GM19455 (cell line): ENCODE results near the gene USP32.
"Not testable (repeated sequence)": the region's sequence is repeated elsewhere in the genome, so short reads cannot be mapped to it uniquely, and the experiment has no call there.

Experiments
- ATAC-seq: cut with Tn5 transposase; IDR thresholded peaks from one replicate; pipeline ENCODE4 v1.9.1; 2021; ENCODE audit not compliant: unreplicated experiment

Gene USP32

DNA sequence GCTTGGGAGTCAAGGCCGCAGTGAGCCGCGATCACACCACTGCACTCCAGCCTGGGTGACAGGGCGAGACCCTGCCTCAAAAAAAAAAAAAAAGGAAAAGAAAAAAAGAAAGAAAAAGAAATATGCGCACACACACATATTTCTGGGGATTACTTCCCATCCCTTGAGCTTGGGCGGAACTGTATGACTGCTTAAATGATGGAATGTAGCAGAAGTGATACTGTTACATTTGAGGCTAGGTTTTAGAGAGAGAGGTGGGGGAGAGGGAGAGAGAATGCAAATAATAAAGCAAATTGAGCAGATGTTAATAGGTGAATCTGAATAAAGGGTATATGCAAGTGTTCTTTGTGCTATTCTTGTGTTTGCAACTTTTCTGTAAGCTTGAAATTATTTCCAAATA lies 12.0 kb upstream of the USP32 start:
- no peak for ATAC-seq

DNA sequence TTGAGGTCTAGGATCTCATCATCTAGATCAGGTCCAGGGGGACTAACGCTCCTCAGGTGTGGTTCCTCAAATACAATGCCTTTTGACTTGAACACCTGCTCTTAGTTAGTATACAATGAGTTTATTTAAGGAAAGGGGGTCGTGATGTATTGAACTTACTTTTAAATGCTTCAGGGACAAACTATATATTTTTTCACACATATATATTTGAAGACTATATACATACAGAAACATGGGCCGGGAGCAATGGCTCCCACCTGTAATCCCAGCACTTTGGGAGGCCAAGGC lies 11.5 kb upstream of the USP32 start:
- no peak for ATAC-seq

DNA sequence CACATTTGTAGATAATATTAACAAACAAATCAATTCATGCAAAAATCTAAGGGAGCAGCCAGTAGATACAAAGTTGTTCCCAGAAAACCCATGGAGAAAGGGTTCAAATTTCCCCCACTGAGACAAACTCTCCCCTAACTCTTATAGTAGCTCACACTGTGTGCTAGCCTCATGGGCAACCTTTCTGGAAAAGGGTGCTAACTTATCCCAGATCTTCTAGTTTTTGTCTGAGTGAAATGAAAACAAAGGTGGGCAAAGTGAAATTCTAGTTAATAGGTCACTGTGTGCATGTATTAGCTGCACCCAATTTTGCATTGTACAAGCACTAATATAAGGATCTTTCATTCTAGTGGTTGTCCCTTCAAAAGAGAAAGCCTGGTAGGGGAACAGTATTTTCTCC lies 9.9 kb upstream of the USP32 start:
- ATAC-seq, result no peak

DNA sequence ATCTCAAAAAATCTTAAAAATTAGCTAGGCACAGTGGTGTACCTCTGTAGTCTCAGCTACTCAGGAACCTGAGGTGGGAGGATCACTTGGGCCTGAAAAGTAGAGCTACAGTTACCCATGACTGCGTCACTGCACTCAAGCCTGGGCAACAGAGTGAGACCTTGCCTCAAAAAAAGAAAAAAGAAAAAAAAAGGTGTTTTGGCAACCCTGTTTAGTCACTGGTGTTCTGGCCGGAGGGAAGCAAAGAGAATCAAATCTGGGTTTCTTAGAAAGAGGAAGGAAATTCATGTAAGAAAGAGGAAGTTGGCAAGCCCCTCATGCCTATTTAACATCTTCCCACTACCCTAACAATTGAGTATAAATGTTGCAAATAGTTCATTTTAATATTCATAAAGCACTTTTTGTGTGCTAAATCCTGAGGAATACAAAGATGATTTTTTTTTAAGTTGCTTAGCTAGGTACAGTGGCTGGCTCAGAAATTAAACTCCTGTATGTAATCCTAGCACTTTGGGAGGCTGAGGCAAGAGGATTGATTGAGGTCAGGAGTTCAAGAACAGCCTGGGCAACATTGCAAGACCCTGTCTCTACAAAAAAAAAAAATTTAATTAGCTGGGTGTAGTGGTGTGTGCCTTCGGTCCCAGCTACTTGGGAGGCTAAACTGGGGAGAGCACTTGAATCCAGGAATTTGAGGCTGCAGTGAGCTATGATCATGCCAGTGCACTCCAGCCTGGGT lies 6.5 kb upstream of the USP32 start:
- ATAC-seq, result no peak

DNA sequence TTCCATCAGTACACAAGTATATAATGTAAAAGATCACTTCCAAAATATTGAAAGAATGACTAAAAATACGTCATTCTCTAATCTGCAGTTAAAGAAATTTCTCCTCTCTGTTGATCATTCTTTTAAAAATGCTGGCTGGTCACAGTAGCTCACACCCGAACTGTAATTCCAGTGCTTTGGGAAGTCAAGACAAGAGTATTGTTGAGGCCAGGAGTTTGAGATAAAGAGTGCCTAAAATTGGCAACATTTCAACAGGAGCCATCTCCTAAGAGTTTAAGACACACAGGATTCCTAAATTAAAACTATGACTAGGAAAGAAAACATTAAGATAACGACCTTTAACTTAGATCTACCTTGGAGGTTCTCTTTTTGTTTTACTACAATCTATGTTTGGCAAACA lies 4.5 kb upstream of the USP32 start:
- no peak for ATAC-seq

DNA sequence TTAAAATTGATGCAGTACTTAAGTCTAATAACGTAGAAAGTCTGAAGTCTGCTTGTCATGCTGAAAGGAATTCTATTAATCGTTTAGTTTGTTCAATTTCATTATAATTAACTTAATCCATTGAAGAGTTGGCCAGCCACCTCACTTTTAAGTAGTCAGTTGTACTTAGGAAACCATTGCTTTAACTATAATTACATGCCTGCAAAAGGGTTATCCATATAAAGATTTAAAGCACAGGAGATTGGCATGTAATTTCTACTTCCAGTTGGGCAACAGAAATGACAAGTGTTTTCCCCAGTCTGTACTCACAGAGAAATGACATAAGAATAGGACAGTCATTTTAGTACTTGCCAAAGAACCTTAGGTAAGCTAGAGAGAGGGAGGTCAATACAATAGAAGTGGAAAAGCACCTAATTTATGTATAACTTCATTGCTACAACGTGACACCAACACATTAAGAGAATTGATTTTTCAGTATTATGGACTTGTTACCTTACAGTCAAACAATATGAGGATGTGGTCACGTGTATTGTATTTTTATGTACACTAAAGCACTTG lies 3.7 kb upstream of the USP32 start:
- ATAC-seq, result no peak

DNA sequence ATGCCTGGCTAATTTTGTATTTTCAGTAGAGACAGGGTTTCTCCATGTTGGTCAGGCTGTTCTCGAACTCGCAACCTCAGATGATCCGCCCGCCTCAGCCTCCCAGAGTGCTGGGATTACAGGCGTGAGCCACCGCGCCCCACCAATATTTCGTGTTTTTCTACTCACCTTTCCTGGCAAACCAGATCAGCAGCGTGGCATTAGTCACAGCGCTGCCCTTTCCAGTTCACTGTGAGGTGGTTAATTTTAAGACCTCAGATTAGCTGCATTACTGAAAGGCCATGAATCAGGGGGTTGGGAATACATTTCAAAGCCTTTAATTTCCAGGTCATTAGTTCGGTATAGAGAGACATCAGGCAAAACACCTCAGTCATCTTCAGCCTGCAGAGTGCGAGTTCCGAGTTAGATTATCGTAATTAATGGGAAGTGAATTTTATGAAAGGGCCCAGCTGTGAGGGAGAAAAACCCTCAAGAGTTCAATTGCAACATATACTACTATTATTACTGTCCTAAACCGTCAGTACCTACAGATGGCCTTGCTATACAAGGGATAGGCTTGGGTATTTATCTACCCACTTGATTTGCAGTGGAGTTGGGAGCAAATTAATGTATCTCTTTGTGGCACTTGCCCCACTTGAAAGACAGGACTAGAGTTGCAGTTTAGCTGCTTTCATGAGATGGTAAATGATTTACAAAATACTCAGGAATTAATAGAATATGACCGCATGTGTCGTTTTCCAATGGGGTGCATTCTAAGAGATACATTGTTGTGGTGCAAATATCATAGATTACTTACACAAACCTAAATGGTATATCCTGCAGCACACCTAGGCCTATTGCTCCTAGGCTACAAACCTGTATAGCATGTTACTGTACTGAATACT lies 2.1 kb upstream of the USP32 start:
- no peak for ATAC-seq

DNA sequence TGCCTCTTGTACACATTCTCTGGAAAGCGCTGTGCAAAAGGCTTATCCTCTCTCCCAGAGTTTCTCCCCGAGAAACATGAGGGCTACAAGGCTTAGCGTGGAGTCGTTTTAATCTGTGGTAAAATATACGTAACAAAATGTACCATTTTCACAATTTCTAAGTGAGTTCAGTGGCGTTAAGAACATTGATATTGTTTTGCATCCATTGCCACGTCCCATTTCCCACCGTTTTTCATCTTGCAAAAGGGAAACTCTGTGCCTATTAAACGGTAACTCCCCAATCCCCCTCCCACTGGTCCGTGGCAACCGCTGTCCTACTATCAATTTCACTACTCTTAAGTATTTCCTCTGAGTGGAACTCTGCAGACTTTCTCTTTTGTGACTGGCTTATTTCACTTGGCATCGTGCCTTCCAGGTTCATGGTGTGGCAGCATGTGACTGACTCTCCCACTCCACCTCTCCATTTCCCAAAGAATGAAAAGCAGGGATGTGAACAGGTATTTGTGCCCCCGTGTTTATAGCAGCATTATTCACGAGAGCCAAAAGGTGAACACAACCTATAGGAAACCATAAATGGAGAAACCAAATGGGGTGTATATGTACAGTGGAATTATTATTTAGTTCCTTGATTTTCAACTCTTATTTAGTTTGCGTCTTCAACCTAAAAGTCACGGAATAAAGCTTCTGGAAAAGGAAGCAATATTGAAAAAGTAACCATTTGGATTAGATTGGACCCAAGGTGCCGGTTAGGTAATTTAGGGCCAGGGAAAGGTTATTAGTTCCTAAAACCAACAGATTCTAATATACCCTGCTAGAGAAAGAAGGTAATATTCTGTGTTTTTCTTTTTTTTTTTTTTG lies 1.1 kb upstream of the USP32 start:
- peak; percentile 2 for ATAC-seq

DNA sequence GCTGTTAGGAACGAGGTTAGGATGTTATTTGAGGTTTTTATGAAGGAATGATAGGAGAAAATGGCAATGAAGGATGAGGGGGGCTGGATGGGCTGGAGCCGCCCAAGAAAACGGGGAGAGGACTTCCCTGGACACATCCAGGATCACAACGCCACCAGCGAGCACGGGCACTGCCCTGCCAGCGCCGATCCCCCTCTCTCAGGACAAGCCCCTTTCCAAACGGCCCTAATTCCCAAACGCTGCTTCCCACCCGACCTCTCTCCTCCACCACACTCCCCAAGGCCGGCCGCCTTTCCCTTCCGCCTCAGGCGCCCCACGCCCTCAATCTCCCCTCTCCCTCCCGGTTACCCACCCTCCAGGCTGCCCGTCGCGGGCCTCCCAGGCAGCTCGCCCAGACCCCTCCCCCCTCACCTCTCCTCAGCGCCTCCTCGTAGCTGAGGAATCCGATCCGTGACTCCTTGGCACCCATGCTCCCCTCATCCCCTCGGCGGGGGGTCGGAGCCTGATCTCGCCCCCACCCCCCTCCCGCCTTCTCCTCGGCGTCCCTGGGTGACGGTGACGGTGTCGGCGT lies 377 bp downstream of the USP32 start:
- ATAC-seq, result peak; percentile 33

DNA sequence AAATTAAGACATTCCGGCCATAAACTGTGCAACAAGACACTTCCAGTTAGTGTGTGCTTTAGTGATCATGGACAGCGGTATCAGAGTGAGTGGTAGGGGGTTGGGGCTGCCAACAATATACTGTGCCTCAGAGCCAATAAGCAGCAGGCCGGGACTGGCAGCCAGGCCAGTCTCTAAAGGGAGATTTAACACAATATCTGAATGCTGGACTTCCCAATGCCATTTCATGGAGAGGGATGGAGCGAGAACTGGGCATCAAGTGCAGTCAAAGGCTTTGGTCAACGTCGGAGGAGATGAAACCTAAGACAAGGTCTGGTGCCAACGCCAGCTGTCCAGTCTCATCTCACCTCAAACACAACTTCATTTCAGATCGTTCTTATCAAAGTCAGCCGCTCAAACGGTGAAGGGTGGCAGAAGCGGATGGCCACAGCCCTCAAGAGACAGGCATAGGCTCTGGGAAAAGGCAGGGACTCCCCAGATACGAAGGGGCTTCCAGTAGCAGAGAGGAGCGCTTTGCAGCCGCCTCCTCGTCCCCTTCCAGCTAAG lies 935 bp downstream of the USP32 start:
- ATAC-seq, result no peak

DNA sequence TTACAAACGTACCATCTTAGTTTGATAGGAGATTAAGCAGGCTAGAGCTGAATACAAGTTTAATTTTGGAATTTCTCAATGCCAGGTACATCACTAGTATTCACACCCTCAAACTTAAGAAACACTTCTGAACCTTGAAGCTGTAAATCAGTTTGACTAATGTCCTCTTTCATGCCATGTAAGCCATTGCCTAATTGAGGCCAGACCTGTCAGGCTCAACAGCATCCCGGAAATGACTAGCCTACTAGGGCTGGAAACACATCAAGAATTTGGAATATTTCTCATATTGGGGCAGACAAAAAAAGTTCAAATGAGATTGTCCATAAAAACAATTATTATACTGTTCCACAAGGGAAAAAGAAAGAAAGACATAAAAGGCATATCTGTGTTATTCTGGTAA lies 1.7 kb downstream of the USP32 start:
- ATAC-seq, result no peak

DNA sequence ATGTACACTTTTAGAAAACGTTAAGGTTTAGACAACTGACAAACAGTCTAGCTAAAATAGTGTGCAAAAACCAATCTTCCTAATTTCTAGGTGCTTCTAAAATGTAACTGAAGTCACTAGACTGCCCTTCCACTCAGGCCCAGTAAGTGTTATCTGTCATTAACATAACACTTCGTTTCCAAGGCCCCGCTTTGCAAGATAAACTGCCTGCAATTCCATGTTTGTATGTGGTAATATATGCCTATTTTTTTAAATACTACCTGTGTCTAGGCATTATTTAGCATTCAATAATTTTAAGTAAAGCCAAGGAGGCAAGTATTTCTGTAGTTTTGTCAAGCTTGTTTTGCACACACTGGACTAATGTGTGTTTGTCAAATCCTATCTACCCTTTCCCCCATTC lies 3.2 kb downstream of the USP32 start:
- ATAC-seq, result no peak

DNA sequence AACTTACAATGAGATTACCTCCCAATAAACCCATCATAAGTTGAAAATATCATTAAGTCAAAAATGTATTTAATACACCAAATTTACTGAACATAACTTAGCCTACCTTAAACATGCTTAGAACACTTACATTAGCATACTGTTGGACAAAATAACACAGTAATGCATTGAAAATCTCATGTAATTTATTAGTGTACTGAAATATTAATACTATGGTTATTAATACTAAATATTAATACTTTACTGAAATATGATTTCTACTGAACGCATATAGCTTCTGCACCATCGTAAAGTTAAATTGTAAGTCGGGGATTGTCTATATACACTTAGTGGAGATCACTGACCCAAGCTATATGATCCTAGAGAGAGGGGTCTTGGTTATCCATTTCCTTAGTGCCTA lies 4.3 kb downstream of the USP32 start:
- ATAC-seq, result no peak

DNA sequence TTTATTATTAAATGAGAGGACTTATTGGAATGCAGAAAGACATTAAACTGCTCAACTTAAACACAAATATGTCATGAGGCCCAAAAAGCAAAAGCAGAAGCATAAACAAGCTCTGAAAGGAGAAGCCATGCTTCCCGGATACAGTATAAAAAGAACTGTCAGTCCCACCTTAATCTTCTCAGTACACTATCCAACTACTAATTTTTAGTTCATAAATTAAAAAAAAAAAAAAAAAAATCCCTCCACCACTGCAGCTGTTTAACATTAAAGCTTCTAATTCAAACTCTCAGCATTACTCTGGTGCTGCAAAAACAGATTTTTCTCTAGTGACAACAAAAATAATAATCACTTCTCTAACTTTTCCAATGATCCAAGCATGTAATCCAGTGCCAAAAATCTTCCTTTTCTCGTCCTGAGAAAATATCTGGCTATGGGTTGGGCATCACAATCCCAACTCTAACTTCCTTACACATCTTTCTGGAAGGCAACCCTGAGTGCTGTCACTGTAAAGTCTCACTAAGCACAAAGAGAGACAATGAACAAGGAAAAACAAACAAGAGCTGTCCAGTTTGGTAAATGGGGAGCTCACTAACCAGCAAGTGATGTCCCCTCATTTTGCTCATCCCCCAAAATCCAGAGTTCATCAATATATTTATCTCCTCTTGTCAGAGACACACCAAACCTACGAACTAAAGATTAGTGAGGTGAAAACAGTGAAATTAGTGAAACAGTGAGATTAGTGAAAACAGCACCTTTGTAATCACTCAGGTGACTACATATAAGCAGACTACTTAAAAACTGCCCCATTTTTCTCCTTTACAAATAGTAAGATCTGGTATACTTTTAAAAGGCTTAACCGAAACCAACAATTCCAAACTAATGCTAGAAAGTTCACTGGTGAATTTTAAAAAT lies 5.5 kb downstream of the USP32 start:
- no peak for ATAC-seq

DNA sequence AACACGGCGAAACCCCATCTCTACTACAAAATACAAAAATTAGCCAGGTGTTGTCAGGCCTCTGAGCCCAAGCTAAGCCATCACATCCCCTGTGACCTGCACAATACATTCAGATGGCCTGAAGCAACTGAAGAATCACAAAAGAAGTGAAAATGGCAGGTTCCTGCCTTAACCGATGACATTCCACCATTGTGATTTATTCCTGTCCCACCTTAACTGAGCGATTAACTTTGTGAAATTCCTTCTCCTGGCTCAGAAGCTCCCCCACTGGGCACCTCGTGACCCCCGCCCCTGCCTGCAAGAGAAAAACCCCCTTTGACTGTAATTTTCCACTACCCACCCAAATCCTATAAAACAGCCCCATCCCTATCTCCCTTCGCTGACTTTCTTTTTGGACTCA lies 7.0 kb downstream of the USP32 start:
- ATAC-seq, result not testable (repeated sequence)

DNA sequence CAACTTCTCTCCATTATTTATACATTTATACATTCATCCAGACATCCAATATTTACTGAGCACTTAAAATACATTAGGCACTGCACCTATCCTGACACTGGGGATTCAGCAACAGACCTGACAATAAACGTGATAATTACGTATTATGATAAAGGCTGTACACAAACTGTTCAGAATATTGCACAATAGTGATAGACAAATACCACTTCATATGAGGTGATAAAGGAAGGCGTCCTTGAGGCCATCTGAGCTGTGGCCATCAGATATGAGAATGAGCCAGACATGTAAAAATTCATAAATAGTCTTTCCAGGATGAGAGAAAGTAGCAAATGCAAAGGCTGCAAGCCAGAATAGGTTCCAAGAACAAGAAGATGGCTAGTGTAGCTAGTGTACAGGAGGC lies 8.6 kb downstream of the USP32 start:
- ATAC-seq, result no peak

DNA sequence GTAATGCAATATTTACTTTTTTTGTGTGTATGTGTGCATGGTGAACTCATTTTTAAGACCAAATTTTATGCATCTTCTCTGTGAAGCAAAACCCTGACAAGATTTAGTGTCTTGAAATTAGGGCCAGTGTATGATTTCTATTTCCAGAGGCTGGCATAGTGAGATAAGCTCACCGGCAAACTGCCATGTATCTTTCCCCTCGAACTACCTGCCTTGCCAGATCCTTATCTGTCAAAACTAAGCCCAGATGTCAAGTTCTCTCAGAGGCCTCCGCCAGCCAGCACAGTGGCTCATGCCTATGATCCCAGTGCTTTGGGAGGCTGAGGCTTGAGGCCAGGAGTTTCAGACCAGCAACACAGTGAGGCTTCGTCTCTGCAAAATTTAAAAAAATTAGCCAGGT lies 10.0 kb downstream of the USP32 start:
- ATAC-seq, result no peak

DNA sequence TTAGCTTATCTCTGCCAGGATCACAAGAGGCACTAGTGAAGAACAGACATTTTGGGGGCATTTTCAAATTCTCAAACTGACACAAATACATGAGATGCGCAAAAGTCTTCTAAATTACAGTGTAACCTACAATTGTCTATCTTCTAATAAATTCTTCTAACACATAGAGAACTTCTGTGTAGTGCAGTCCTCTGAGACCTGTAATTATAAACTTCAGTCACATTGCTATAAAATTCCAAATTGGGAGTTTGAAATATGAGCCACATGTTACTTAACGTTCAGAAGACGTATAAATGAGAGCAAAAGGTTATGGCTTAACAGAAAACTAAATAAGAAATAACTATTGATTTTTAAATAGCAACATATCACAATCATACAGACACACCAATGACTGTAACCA lies 12.5 kb downstream of the USP32 start:
- ATAC-seq, result not testable (repeated sequence)

DNA sequence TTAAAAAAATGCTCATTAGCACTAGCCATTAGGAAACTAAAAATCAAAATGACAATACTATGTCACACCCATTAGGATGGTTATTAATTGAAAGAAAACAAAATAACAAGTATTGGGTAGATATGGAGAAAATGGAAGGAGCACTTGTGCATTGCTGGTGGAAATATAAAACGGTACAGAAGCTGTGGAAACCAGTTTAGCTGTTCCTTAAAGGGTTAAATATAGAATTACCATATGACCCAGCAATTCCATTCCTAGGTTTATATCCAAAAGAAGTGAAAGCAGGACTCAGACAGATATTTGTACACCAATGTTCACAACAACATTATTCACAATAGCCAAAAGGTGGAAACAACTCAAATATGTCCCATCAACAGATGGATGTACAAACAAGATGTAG lies 13.7 kb downstream of the USP32 start:
- ATAC-seq, result not testable (repeated sequence)
